Airway epithelial cell (primary cell): ENCODE measurements around the gene TUBA1A. TPM values are rescaled to one million over a fixed set of nuclear protein-coding genes. Genes with fewer than 3 reads are reported as not detected.

Experiments used
- total RNA-seq: library from RNA; depleted of rRNA; stranded (reverse); fragments of >200 nt; gene quantifications from 2 replicates; pipeline ENCODE4 v1.2.3, GENCODE V29; 2015

TUBA1A gene
- total RNA-seq = 66.9 and 96.8 TPM in 2 replicates

DNA sequence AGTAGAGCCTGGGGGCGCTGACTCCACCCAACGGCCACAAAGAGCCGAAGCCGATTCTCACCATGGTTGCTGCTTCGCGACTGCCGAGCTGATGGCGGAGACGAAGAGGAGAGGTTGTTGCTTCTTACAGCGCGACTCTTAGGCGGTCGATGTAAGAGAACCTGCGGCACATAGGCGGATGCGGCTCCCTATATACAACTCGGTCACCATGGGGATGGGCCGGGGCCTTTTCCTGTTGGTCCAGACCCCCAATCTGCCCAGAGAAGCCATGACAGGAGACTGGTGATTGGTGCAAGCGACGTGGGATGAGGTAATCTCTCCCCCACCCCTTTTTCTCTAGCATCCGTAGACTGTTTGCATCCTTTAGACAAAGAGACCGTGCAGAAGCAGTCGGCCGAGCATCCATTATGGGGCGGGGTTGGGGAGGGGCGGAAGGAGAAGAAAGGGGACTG is at the start of gene TUBA1A:
Gene TUBA1A (minus strand): TSS at position 165 of the 452 bp plus-strand sequence. CDS start 101 bp downstream, at position 64.

Other genes starting within 250 kb of the TUBA1A start
- 79.6 and 95.4 TPM in 2 replicates for gene ARF3, start 231.6 kb downstream of the TUBA1A start, total RNA-seq
- 0.21 and 0.84 TPM in 2 replicates for gene WNT10B, start 217.3 kb downstream of the TUBA1A start, total RNA-seq
- not detected in 2 replicates for gene WNT1, start 210.8 kb downstream of the TUBA1A start, total RNA-seq
- gene DDN, start 189.7 kb downstream of the TUBA1A start, total RNA-seq = 0.28 and 0.78 TPM in 2 replicates
- gene PRKAG1, start 170.3 kb downstream of the TUBA1A start, total RNA-seq = 71.0 and 72.2 TPM in 2 replicates
- gene KMT2D, start 128.3 kb downstream of the TUBA1A start, total RNA-seq = 13.6 and 21.0 TPM in 2 replicates
- gene RHEBL1, start 119.1 kb downstream of the TUBA1A start, total RNA-seq = 0.09 and 0.14 TPM in 2 replicates
- gene DHH, start 94.3 kb downstream of the TUBA1A start, total RNA-seq = under 0.01 TPM in 1 of 2 replicates, not detected in the other
- gene LMBR1L, start 78.2 kb downstream of the TUBA1A start, total RNA-seq = 13.4 and 20.5 TPM in 2 replicates
- gene TUBA1B, start 57.7 kb downstream of the TUBA1A start, total RNA-seq = 1,869 and 2,269 TPM in 2 replicates
- gene TUBA1C, start 76.0 kb upstream of the TUBA1A start, total RNA-seq = 956 and 1,178 TPM in 2 replicates
- not detected in 2 replicates for gene PRPH, start 106.1 kb upstream of the TUBA1A start, total RNA-seq
- 15.6 and 19.0 TPM in 2 replicates for gene TROAP, start 134.2 kb upstream of the TUBA1A start, total RNA-seq
- gene C1QL4, start 148.1 kb upstream of the TUBA1A start, total RNA-seq = 0.42 TPM in 1 of 2 replicates, not detected in the other
- 0.35 and 0.84 TPM in 2 replicates for gene DNAJC22, start 157.8 kb upstream of the TUBA1A start, total RNA-seq
- gene SPATS2, start 178.4 kb upstream of the TUBA1A start, total RNA-seq = 17.2 and 17.3 TPM in 2 replicates